Loucy (cell line): ENCODE data around the gene TSPAN3.

Experiments
- H2AFZ ChIP-seq: fragments of 200-600 bp; sonication (generic); 2 replicates; pipeline ENCODE4 v1.6.0; 2016; ENCODE audit warnings: antibody characterized with exemption, mild to moderate bottlenecking, low read length, moderate library complexity
- H3F3A ChIP-seq: fragments of 200-600 bp; 2 replicates; pipeline ENCODE4 v1.6.0; 2016; ENCODE audit warnings: antibody characterized with exemption, low read depth, mild to moderate bottlenecking
- H3K27me3 ChIP-seq: fragments of 200-600 bp; sonication (generic); 2 replicates; pipeline ENCODE4 v1.6.1; 2014; ENCODE audit warnings: low read length, mild to moderate bottlenecking; ENCODE audit not compliant: insufficient read depth, poor library complexity, severe bottlenecking
- H3K36me3 ChIP-seq: fragments of 200-600 bp; sonication (generic); 2 replicates; pipeline ENCODE4 v1.6.1; 2016; ENCODE audit warnings: low read length; ENCODE audit not compliant: insufficient read depth
- H3K4me1 ChIP-seq: fragments of 200-600 bp; sonication (generic); 2 replicates; pipeline ENCODE4 v1.5.1; 2014; ENCODE audit warnings: low read length, mild to moderate bottlenecking; ENCODE audit not compliant: insufficient read depth, poor library complexity, severe bottlenecking
- H3K4me2 ChIP-seq: fragments of 200-600 bp; sonication (generic); 2 replicates; pipeline ENCODE4 v1.6.0; 2014; ENCODE audit warnings: antibody characterized with exemption, low read length, low read depth, mild to moderate bottlenecking; ENCODE audit not compliant: poor library complexity, severe bottlenecking
- H3K4me3 ChIP-seq: fragments of 200-600 bp; sonication (generic); 2 replicates; pipeline ENCODE4 v1.5.1; 2014; ENCODE audit warnings: low read length, mild to moderate bottlenecking, mixed read lengths; ENCODE audit not compliant: poor library complexity, severe bottlenecking
- H3K79me2 ChIP-seq: fragments of 200-600 bp; sonication (generic); 2 replicates; pipeline ENCODE4 v1.6.1; 2014; ENCODE audit warnings: low read length; ENCODE audit not compliant: insufficient read depth
- H3K9ac ChIP-seq: fragments of 200-600 bp; sonication (generic); 2 replicates; pipeline ENCODE4 v1.6.0; 2014; ENCODE audit warnings: mild to moderate bottlenecking, low read depth, low read length, moderate library complexity; ENCODE audit not compliant: poor library complexity, severe bottlenecking
- H3K9me2 ChIP-seq: fragments of 200-600 bp; sonication (generic); replicated peaks from 2 replicates; pipeline ENCODE4 v1.6.1; 2016; ENCODE audit warnings: low read depth, low read length, mixed read lengths
- H3K9me3 ChIP-seq: fragments of 200-600 bp; sonication (generic); 2 replicates; pipeline ENCODE4 v1.6.1; 2014; ENCODE audit warnings: mild to moderate bottlenecking, antibody characterized with exemption, low read length, low read depth; ENCODE audit not compliant: insufficient read depth
- H4K20me1 ChIP-seq: fragments of 200-600 bp; sonication (generic); 2 replicates; pipeline ENCODE4 v1.6.0; 2014; ENCODE audit warnings: antibody characterized with exemption, low read length, mild to moderate bottlenecking; ENCODE audit not compliant: insufficient read depth, poor library complexity, severe bottlenecking
- CTCF ChIP-seq: fragments of 200-600 bp; sonication (generic); conservative IDR thresholded peaks from 2 replicates; pipeline ENCODE4 v1.5.1; 2014; ENCODE audit warnings: mild to moderate bottlenecking, antibody characterized with exemption, low read length
- EZH2phosphoT487 ChIP-seq: fragments of 200-600 bp; IDR thresholded peaks from 2 replicates; pipeline ENCODE4 v1.6.1; 2018; ENCODE audit warnings: antibody characterized with exemption, mild to moderate bottlenecking, moderate library complexity, borderline replicate concordance

The TSPAN3 gene

DNA sequence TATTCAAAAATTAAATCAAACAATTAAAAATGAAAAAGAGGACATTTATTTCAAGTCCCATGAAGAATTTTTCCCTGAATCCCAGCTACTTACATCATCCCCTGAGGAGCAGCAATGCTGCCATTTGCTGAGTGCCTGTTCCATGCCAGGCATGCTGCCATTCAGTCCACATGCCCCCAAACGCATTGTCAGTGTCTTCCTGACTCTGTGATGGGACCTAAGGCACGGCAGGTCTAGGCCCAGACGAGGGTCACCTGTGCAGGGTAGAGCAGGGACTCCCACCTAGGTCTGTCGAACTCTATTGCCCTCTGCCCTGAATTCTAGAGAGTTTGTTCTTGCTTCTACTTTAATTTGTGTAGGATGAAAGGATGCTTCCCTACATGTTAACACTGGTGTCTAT is 68.9 kb downstream of the TSPAN3 start:
- no peaks in the 10 kb centered on the region for H3F3A ChIP-seq
- H4K20me1 ChIP-seq: no peaks in the 10 kb centered on the region
- H3K36me3 ChIP-seq: no peaks in the 10 kb centered on the region
- H3K4me1 ChIP-seq: peaks cover 48% of the 10 kb centered on the region
- H3K27me3 ChIP-seq: no peaks in the 10 kb centered on the region
- no peak overlapping the region for H2AFZ ChIP-seq
- peak overlapping the region; percentile 56 for H3K4me2 ChIP-seq
- no peaks in the 10 kb centered on the region for H3K9me3 ChIP-seq
- H3K79me2 ChIP-seq: peaks cover 12% of the 10 kb centered on the region; the same call in 1 of the 2 replicates
- TF ChIP-seq EZH2phosphoT487 (no peak), CTCF (no peak)
- H3K9me2 ChIP-seq: no peaks in the 10 kb centered on the region
- H3K9ac ChIP-seq: no peak overlapping the region
- H3K4me3 ChIP-seq: peak overlapping the region; percentile 13

- no peak for TF ChIP-seq EZH2phosphoT487
- TF ChIP-seq CTCF: no peak
- H3K27me3 ChIP-seq: no peaks in the 10 kb centered on the region
- no peaks in the 10 kb centered on the region for H3K9me2 ChIP-seq
- H3K36me3 ChIP-seq: no peaks in the 10 kb centered on the region
- no peak overlapping the region for H3K4me3 ChIP-seq
- peaks cover 54% of the 10 kb centered on the region for H3K4me1 ChIP-seq
- no peak overlapping the region for H3K4me2 ChIP-seq
- H2AFZ ChIP-seq: no peak overlapping the region
- no peak overlapping the region for H3K9ac ChIP-seq
- peaks cover 18% of the 10 kb centered on the region for H3K79me2 ChIP-seq
- H3K9me3 ChIP-seq: no peaks in the 10 kb centered on the region
- H3F3A ChIP-seq: no peaks in the 10 kb centered on the region
- no peaks in the 10 kb centered on the region for H4K20me1 ChIP-seq
These were observed 69.6 kb downstream of the TSPAN3 start for GRCh38 chr15:77001351-77001750.

DNA sequence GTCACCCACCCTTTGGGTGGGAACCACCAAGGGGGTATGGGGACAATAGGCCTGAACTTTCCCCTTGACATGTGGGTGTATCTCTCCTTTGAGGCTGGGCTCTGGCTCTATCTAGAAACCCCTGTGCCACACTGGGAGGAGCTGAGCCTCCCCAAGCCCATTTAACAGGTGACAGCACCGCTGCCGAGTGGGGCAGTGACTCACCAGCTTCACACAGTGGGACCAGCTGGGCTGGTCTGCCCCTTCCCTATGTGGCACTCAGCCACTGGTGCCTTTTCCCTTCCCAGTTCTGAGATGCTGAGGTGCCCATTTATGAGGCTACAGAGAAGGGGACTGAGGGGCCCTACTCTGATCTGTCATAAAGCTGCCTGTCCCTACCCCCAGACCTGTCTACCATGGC is 70.9 kb downstream of the TSPAN3 start:
- Histone ChIP-seq H2AFZ (no peak overlapping the region), H3K9me3 (no peaks in the 10 kb centered on the region), H3K4me1 (peaks cover 63% of the 10 kb centered on the region), H3F3A (no peaks in the 10 kb centered on the region), H3K79me2 (peaks cover 29% of the 10 kb centered on the region), H3K9ac (no peak overlapping the region), H3K9me2 (no peaks in the 10 kb centered on the region), H3K4me2 (no peak overlapping the region), H3K27me3 (no peaks in the 10 kb centered on the region), H3K4me3 (no peak overlapping the region), H4K20me1 (no peaks in the 10 kb centered on the region), H3K36me3 (no peaks in the 10 kb centered on the region)
- TF ChIP-seq CTCF (no peak), EZH2phosphoT487 (no peak)
